Gastrocnemius medialis (tissue), 4 donors: Measurements from ENCODE around the gene BPIFB6. TPM values are rescaled to one million over a fixed set of nuclear protein-coding genes. Genes with fewer than 3 reads are reported as not detected.

Source experiments
- ATAC-seq, 2 donors: fragments of 150-250 bp; one replicate each; pipeline ENCODE4 v1.9.1; 2016
- DNase-seq, 2 donors: peaks; one replicate each; pipeline ENCODE4 v3.0.0-alpha.2; 2019
- H3K27ac ChIP-seq, 4 donors: fragments of 200-600 bp; sonication (generic); 1 replicate in 1 of 4; 2 replicates in 3 of 4; pipeline ENCODE4 v1.5.1; 2016 to 2018; ENCODE audit warnings: mild to moderate bottlenecking in 2 of 4, moderate library complexity in 1 of 4
- H3K27me3 ChIP-seq, 3 donors: fragments of 200-600 bp; sonication (generic) in 2 of 3; 1 replicate in 1 of 3; 2 replicates in 2 of 3; pipeline versions ENCODE4 v1.5.1 to v1.6.0; 2016 to 2019; ENCODE audit warnings: mild to moderate bottlenecking in 1 of 3, moderate library complexity in 1 of 3
- H3K36me3 ChIP-seq, 2 donors: fragments of 200-600 bp; sonication (generic) in 1 of 2; one replicate each; pipeline ENCODE4 v1.5.1; 2017 to 2018
- H3K4me1 ChIP-seq, 2 donors: fragments of 200-600 bp; sonication (generic) in 1 of 2; one replicate each; pipeline ENCODE4 v1.5.1; 2016 to 2017; ENCODE audit warnings: mild to moderate bottlenecking in 2 of 2
- H3K4me3 ChIP-seq, 4 donors: fragments of 200-600 bp; sonication (generic) in 3 of 4; 1 replicate in 1 of 4; 2 replicates in 3 of 4; pipeline ENCODE4 v1.5.1; 2016 to 2019; ENCODE audit warnings: mild to moderate bottlenecking in 2 of 4
- H3K9me3 ChIP-seq, 3 donors: fragments of 200-600 bp; sonication (generic) in 2 of 3; 1 replicate in 1 of 3; 2 replicates in 2 of 3; pipeline ENCODE4 v1.5.1; 2016 to 2019
- POLR2A ChIP-seq, 2 donors: fragments of 450-650 bp; IDR thresholded peaks; one replicate each; pipeline ENCODE4 v1.6.1; 2017; ENCODE audit warnings: antibody characterized with exemption in 2 of 2, mild to moderate bottlenecking in 2 of 2, moderate library complexity in 2 of 2
- in situ Hi-C, 4 donors: fragments of 200-750 bp; cut with MboI; loops; one replicate each; pipeline versions ENCODE4 v1.15.0 to v1.8.0; 2017; ENCODE audit warnings: low sequenced_read_pairs in 4 of 4
- intact Hi-C: fragments of 100-400 bp; cut with DNase I; formaldehyde crosslinking; loops from one replicate; pipeline ENCODE4 v1.15.1; 2023; ENCODE audit warnings: low total_unique reads
- total RNA-seq, 4 donors: library from RNA; depleted of rRNA; stranded (reverse); fragments of >200 nt; gene quantifications; one replicate each; pipeline versions ENCODE4 v1.1.0 to v1.2.3, GENCODE V29; 2016
- TF ChIP-seq, protein P1 (sequence below), 5 experiments: fragments of 450-650 bp in 3 of 5; fragments of 200-600 bp in 2 of 5; sonication (generic) in 2 of 5; IDR thresholded peaks in 4 of 5; conservative IDR thresholded peaks in 1 of 5; 1 replicate in 4 of 5; 2 replicates in 1 of 5; pipeline ENCODE4 v1.5.1; 2016 to 2019; ENCODE audit warnings: antibody characterized with exemption in 5 of 5, mild to moderate bottlenecking in 3 of 5, moderate library complexity in 3 of 5

Gene BPIFB6
- total RNA-seq, 4 donors from 2014 or later, result not detected

DNA sequence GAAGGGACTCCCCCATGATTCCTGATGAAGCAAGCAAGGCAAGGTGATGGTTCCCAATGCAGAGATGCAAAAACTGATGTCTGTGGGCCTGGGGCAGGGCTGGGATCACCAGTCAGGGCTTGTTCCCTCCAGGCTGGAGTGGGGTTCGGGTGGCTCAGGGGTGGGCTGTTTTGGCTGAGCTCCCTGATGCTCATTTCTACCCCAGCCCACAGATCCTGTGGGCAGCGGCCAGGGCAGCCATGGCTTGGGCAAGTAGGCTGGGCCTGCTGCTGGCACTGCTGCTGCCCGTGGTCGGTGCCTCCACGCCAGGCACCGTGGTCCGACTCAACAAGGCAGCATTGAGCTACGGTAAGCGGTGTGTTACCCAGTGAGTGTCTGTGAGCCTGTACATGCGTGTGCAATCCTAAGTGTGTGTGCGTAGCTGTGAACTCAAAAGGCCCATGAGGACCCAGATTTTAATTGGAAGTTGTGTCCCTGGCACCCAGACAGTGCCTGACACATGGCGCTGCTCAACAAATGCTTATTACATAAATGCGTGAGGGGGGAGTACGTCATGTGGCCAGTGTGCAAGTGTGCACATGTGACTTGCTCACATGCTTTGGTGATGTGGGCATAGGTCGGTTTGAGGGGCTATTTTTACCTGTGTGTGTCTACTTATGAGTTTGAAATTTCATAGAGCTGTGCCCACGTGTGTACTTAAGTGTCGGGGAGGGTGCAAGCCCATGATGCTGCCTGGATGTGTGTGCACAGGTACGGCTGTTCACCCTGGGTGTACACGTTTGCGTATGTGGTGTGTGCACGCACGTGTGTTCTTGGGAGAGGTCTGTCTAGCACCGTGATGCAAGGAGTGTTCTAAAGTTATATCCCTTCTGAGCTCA is 22.9 kb upstream of the BPIFB6 start:
- H3K4me3 ChIP-seq, result no peak overlapping the region
- in situ Hi-C loops (loop anchor here in 1 of 4 donors (25.0 kb wide), 1 partner anchor 96 kb away; no protein-coding TSS in a partner anchor), intact Hi-C loops (no loop called here)
- H3K27me3 ChIP-seq, result peaks cover 0 to 10% (median 0%) of the 10 kb centered on the region in 3 donors
- TF ChIP-seq, protein P1, sequence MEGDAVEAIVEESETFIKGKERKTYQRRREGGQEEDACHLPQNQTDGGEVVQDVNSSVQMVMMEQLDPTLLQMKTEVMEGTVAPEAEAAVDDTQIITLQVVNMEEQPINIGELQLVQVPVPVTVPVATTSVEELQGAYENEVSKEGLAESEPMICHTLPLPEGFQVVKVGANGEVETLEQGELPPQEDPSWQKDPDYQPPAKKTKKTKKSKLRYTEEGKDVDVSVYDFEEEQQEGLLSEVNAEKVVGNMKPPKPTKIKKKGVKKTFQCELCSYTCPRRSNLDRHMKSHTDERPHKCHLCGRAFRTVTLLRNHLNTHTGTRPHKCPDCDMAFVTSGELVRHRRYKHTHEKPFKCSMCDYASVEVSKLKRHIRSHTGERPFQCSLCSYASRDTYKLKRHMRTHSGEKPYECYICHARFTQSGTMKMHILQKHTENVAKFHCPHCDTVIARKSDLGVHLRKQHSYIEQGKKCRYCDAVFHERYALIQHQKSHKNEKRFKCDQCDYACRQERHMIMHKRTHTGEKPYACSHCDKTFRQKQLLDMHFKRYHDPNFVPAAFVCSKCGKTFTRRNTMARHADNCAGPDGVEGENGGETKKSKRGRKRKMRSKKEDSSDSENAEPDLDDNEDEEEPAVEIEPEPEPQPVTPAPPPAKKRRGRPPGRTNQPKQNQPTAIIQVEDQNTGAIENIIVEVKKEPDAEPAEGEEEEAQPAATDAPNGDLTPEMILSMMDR (IDR thresholded peaks at IDR 0.05 in 4 of 5, conservative IDR thresholded peaks at IDR 0.05 in 1 of 5), result no peak
- no peak for TF ChIP-seq POLR2A (IDR thresholded peaks at IDR 0.05)
- H3K4me1 ChIP-seq, result no peaks in the 10 kb centered on the region
- H3K9me3 ChIP-seq, result no peaks in the 10 kb centered on the region
- ATAC-seq (no peak), DNase-seq (no peak)
- no peaks in the 10 kb centered on the region for H3K36me3 ChIP-seq
- H3K27ac ChIP-seq, result no peak overlapping the region

DNA sequence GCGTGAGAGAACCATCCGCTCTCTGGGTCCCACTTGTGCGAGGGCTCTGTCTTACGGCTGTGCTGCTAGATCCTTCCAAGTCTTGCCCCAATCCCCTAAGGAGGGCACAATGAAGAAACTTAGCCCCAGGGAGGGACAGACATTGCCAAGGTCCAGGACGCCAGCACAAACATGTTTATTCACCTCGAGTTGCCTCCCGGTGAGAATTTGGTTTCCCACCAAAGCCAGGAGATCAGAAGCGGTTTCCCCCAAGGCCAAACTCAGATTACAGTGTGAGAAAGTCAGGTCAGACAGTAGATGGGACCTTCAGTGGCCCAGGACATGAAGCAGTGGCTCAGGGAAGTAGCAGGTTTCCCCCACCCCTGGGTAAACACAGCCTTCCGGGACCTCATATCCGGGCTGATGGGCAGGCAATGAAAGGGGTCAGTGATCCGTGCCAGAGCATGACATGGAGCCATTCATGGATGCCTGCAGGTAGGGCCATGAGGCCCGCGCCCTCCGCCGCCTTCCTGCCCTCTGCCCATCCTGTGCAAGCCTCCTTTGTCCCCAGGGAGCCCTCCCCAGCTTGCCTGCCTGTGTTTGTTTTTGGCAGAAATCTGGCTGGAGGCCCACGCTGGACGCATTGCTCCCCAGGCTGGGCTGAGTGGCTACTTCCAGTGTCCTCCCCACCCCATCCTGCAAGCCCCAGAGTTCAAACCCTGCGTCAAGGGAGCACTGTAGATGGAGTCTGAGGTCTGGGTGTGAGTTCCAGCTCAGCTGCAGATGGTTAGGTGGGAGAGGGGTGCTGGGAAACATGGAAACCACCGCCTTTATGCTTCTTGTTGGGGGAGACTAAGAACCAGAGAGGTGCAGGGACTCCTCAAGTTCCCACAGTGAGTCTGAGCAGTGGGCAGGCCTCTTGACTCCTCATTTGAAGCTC is 22.0 kb upstream of the BPIFB6 start:
- H3K27ac ChIP-seq, result no peak overlapping the region
- ATAC-seq (no peak), DNase-seq (no peak)
- no peaks in the 10 kb centered on the region for H3K36me3 ChIP-seq
- intact Hi-C loops, result no loop called here
- in situ Hi-C loops, result loop anchor here in 1 of 4 donors (25.0 kb wide), 1 partner anchor 97 kb away; no protein-coding TSS in a partner anchor
- no peak overlapping the region for H3K4me3 ChIP-seq
- TF ChIP-seq, protein P1 (IDR thresholded peaks at IDR 0.05 in 4 of 5, conservative IDR thresholded peaks at IDR 0.05 in 1 of 5), result no peak
- TF ChIP-seq POLR2A (IDR thresholded peaks at IDR 0.05), result no peak
- H3K9me3 ChIP-seq, result no peaks in the 10 kb centered on the region
- peaks cover 0 to 17% (median 2%) of the 10 kb centered on the region in 3 donors for H3K27me3 ChIP-seq
- no peaks in the 10 kb centered on the region for H3K4me1 ChIP-seq

GRCh38 chr20:33010133-33010504 is 21.3 kb upstream of the BPIFB6 start:
- in situ Hi-C loops (loop anchor here in 1 of 4 donors (25.0 kb wide), 1 partner anchor 98 kb away; no protein-coding TSS in a partner anchor), intact Hi-C loops (no loop called here)
- no peaks in the 10 kb centered on the region for H3K36me3 ChIP-seq
- no peaks in the 10 kb centered on the region for H3K9me3 ChIP-seq
- H3K27me3 ChIP-seq, result peaks cover 0 to 22% (median 2%) of the 10 kb centered on the region in 3 donors
- no peak overlapping the region for H3K4me3 ChIP-seq
- H3K27ac ChIP-seq, result no peak overlapping the region
- H3K4me1 ChIP-seq, result no peaks in the 10 kb centered on the region
- ATAC-seq (no peak), DNase-seq (no peak)
- TF ChIP-seq POLR2A (IDR thresholded peaks at IDR 0.05), result no peak
- TF ChIP-seq, protein P1 (IDR thresholded peaks at IDR 0.05 in 4 of 5, conservative IDR thresholded peaks at IDR 0.05 in 1 of 5), result no peak

DNA sequence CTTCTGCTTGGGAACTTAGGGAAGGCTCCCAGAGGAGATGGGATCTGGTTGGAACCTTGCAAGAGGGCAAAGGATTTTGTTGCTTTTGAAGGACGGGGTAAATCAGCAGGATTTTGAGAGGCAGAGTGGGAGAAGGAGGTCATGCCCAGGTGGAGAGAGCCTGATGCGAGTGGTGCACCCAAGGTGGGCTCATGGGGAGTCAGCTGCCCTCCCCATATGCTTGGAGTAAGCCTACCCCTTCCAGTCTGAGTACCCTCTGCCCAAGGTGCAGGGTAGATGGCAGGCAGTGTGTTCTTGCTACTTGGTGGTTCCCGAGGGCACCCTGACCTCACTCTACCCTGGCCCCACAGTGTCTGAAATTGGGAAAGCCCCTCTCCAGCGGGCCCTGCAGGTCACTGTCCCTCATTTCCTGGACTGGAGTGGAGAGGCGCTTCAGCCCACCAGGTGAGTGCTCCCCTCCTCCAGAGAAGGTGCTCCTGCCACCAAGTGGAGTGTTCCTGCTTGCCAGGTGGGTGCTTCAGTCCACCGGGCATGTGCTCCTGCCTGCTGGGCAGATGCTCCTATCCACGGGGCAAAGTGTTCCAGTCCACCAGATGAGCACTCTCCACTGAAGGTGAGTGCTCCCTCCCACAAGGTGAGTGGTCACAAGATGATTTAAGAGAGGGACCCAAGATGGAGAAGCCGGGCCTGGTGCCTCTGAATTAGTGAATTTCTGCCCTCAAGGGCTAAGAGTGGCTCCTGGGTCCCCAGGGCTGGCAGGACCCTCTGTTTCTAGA is 20.6 kb upstream of the BPIFB6 start:
- Histone ChIP-seq H3K27ac (no peak overlapping the region), H3K27me3 (peaks cover 0 to 22% (median 6%) of the 10 kb centered on the region in 3 donors), H3K9me3 (no peaks in the 10 kb centered on the region), H3K36me3 (no peaks in the 10 kb centered on the region), H3K4me3 (no peak overlapping the region), H3K4me1 (no peaks in the 10 kb centered on the region)
- intact Hi-C loops (no loop called here), in situ Hi-C loops (loop anchor here in 1 of 4 donors (25.0 kb wide), 1 partner anchor 99 kb away; no protein-coding TSS in a partner anchor)
- TF ChIP-seq, protein P1 (IDR thresholded peaks at IDR 0.05 in 4 of 5, conservative IDR thresholded peaks at IDR 0.05 in 1 of 5), result no peak
- no peak for TF ChIP-seq POLR2A (IDR thresholded peaks at IDR 0.05)
- no peak for DNase-seq
- no peak for ATAC-seq
